A549 treated with CORT108297 at 1 μM for 4 hours (cell line): ENCODE data around the gene TRPC5OS. TPM values are rescaled to one million over a fixed set of nuclear protein-coding genes. Genes with fewer than 3 reads are reported as not detected.

Source experiments
- total RNA-seq: library from RNA; stranded (reverse); fragments of 200-300 nt; extraction: Qiagen RNA extraction; gene quantifications from 5 replicates; pipeline ENCODE4 v1.2.3, GENCODE V29; 2022

TRPC5OS gene
- total RNA-seq: not detected in 5 replicates

DNA sequence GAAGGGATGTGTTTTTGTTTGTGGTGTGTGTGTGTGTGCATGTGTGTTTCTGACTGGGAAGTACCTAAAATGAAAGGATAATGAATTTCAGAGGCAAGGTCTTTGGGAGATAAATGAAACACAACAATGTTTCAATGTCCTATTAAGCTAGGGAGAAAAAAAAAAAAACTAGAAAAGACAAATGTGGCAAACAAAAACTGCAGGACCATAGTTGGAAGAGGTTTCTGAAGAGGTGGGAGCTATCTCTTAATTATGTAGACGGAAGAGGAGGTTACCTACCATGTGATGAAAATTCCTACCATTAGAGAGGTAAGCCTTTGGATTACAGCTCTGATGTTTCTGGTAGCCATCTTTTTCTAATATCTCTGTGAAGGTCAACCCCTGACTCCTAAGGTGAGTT is at the start of gene TRPC5OS:
TRPC5OS (plus strand) TSS at position 301 of the 400 bp plus-strand sequence. CDS start 25,669 bp downstream, outside the sequence.

Other genes with a start within 250 kb of the TRPC5OS start
- gene ALG13, start 195.0 kb upstream of the TRPC5OS start, total RNA-seq: 50.5 to 71.2 TPM (median 55.3 TPM) in 5 replicates
- not detected in 5 replicates for gene TRPC5, start 206.6 kb downstream of the TRPC5OS start, total RNA-seq
- not detected in 5 replicates for gene RTL4, start 206.8 kb downstream of the TRPC5OS start, total RNA-seq